ENCODE results near the gene FETUB. TPM values are rescaled to one million over a fixed set of nuclear protein-coding genes. Genes with fewer than 3 reads are reported as not detected.

Gene FETUB
- total and polyA plus RNA-seq, 2 of the 8 experiments (the other 6 are each of a cell fraction or from before 2014, with no cell fraction given), result 0.15 TPM; not detected in 1

DNA sequence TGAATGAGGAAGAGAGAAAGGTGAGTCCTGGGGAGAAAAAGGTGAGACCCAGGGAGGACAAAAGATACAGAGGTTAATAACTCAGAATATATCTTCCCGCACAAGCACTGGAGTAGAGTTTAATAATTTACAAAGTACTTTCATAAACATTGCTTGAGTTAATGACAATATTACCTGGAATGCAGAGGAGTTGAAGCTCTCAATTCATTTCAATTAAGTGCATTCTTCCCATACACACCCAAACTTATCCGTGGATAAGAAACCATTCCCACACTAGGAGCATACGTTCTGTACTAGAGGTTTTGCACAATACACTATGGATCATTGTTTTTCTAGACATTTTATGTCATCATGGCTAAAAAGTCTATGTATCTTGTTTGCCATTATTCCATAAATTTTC is 53.6 kb downstream of the FETUB start:
- no peak overlapping the region for H4K8ac ChIP-seq (ENCODE audit: extremely low read depth, insufficient read depth, low read length)
- H3K14ac ChIP-seq (ENCODE audit: insufficient read length), result no peak overlapping the region
- no peaks in the 10 kb centered on the region for H3K36me3 ChIP-seq (ENCODE audit: control insufficient read depth in 2 of 4, insufficient read depth in 4 of 4, low read length in 3 of 4)
- no peak overlapping the region for H3K56ac ChIP-seq (replicated peaks; ENCODE audit: insufficient read length, low read depth, low read length)
- POLR2A ChIA-PET (ENCODE audit: partially characterized antibody), result no interaction called here
- H3K9me3 ChIP-seq (ENCODE audit: insufficient read depth in 2 of 2, low read depth in 1 of 2, low read length in 1 of 2), result no peaks in the 10 kb centered on the region
- H3K27ac ChIP-seq (ENCODE audit: low read depth, low read length), result no peak overlapping the region
- no peaks in the 10 kb centered on the region for H3K23me2 ChIP-seq (ENCODE audit: low read depth, low read length)
- no peak overlapping the region for H2BK12ac ChIP-seq (ENCODE audit: low read depth, low read length)
- H2BK20ac ChIP-seq (ENCODE audit: low read length), result no peak overlapping the region
- H3K4me1 ChIP-seq (replicated peaks in 1 of 4; ENCODE audit: control insufficient read depth in 3 of 4, insufficient read depth in 4 of 4, low read length in 3 of 4), result peaks cover 0 to 7% (median 2%) of the 10 kb centered on the region in 4 experiments; a peak in 3 of 7 replicates
- no peak overlapping the region for H3K4me3 ChIP-seq (ENCODE audit: extremely low read depth in 1 of 4, insufficient read depth in 2 of 4, low read depth in 3 of 4, low read length in 4 of 4)
- H2AFZ ChIP-seq (ENCODE audit: low read length), result no peak overlapping the region
- H2BK15ac ChIP-seq (ENCODE audit: low read length), result no peak overlapping the region
- no peak overlapping the region for H4K91ac ChIP-seq (replicated peaks; ENCODE audit: insufficient read length, low read length)
- H3K4me2 ChIP-seq (ENCODE audit: insufficient read depth in 1 of 2, low read depth in 2 of 2, low read length in 2 of 2), result no peak overlapping the region
- H3K23ac ChIP-seq (ENCODE audit: insufficient read length), result no peak overlapping the region
- no peaks in the 10 kb centered on the region for H3K27me3 ChIP-seq (replicated peaks in 1 of 4; ENCODE audit: control insufficient read depth in 3 of 4, extremely low read depth in 1 of 4, insufficient read depth in 3 of 4, low read length in 3 of 4)
- no peak for DNase-seq (ENCODE audit: low read depth in 1 of 2, low spot score in 2 of 2)
- no peaks in the 10 kb centered on the region for H3K79me2 ChIP-seq (ENCODE audit: control insufficient read depth in 1 of 2, insufficient read depth in 2 of 2, low read length in 2 of 2)
- H3K4ac ChIP-seq (replicated peaks; ENCODE audit: insufficient read length, low read depth, low read length), result no peak overlapping the region
- FAIRE-seq, result no peak
- H3K9ac ChIP-seq (replicated peaks in 1 of 4; ENCODE audit: extremely low read depth in 1 of 4, low read depth in 3 of 4, low read length in 3 of 4), result no peak overlapping the region
- WGBS, 2 experiments (ENCODE audit: extremely low coverage in 1 of 2, insufficient coverage in 1 of 2, insufficient read length in 1 of 2, insufficient replicate concordance in 2 of 2, low coverage in 1 of 2, low lambda C conversion rate in 2 of 2, missing lambda C conversion rate in 1 of 2), result 86% methylated on average over 3 of the region's 3 CpGs; no CpG with 5 or more reads in 1 of the 2 experiments
- H2BK120ac ChIP-seq (replicated peaks; ENCODE audit: low read depth, low read length), result no peak overlapping the region
- H2BK5ac ChIP-seq (ENCODE audit: low read depth, low read length), result no peak overlapping the region
- H3K18ac ChIP-seq (ENCODE audit: extremely low read depth, low read length), result no peak overlapping the region
- H3K79me1 ChIP-seq (ENCODE audit: low read depth, low read length), result no peaks in the 10 kb centered on the region
- H4K5ac ChIP-seq (ENCODE audit: insufficient read length, low read depth, low read length), result no peak overlapping the region
- CTCF ChIA-PET (ENCODE audit: partially characterized antibody), result interaction anchor here (0.8 to 1.4 kb wide), 2 partner anchors 76 to 77 kb away, joined by 3 to 4 read pairs; no protein-coding TSS in a partner anchor
- no peaks in the 10 kb centered on the region for H4K20me1 ChIP-seq (replicated peaks in 1 of 2; ENCODE audit: control insufficient read depth in 1 of 2, insufficient read depth in 2 of 2, low read length in 2 of 2)
- no peak overlapping the region for H2AK5ac ChIP-seq (ENCODE audit: low read depth, low read length)
- no peak for TF ChIP-seq RFX5 (IDR thresholded peaks at IDR 0.05; ENCODE audit: borderline replicate concordance, low read depth, low read length)
- no peak for TF ChIP-seq KDM5A (IDR thresholded peaks at IDR 0.05; ENCODE audit: low read length)
- no peak for TF ChIP-seq FOSL1 (IDR thresholded peaks at IDR 0.05; ENCODE audit: insufficient read depth, low read depth, low read length)
- TF ChIP-seq SRF (IDR thresholded peaks at IDR 0.05; ENCODE audit: low read depth, low read length), result no peak
- TF ChIP-seq, protein P1, sequence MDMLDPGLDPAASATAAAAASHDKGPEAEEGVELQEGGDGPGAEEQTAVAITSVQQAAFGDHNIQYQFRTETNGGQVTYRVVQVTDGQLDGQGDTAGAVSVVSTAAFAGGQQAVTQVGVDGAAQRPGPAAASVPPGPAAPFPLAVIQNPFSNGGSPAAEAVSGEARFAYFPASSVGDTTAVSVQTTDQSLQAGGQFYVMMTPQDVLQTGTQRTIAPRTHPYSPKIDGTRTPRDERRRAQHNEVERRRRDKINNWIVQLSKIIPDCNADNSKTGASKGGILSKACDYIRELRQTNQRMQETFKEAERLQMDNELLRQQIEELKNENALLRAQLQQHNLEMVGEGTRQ (IDR thresholded peaks at IDR 0.05; ENCODE audit: low read length), result no peak
- TF ChIP-seq ASH2L (IDR thresholded peaks at IDR 0.05; ENCODE audit: low read length), result no peak
- TF ChIP-seq MAFK (IDR thresholded peaks at IDR 0.05; ENCODE audit: low read depth, low read length), result no peak
- no peak for TF ChIP-seq CEBPB (IDR thresholded peaks at IDR 0.05; ENCODE audit: low read depth, low read length)
- no peak for TF ChIP-seq SP2 (IDR thresholded peaks at IDR 0.05; ENCODE audit: low read length)
- TF ChIP-seq, protein P2, sequence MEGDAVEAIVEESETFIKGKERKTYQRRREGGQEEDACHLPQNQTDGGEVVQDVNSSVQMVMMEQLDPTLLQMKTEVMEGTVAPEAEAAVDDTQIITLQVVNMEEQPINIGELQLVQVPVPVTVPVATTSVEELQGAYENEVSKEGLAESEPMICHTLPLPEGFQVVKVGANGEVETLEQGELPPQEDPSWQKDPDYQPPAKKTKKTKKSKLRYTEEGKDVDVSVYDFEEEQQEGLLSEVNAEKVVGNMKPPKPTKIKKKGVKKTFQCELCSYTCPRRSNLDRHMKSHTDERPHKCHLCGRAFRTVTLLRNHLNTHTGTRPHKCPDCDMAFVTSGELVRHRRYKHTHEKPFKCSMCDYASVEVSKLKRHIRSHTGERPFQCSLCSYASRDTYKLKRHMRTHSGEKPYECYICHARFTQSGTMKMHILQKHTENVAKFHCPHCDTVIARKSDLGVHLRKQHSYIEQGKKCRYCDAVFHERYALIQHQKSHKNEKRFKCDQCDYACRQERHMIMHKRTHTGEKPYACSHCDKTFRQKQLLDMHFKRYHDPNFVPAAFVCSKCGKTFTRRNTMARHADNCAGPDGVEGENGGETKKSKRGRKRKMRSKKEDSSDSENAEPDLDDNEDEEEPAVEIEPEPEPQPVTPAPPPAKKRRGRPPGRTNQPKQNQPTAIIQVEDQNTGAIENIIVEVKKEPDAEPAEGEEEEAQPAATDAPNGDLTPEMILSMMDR (IDR thresholded peaks at IDR 0.05; ENCODE audit: control extremely low read depth in 1 of 3, insufficient read depth in 1 of 3, low read depth in 1 of 3, low read length in 3 of 3), result no peak
- TF ChIP-seq, protein P3, sequence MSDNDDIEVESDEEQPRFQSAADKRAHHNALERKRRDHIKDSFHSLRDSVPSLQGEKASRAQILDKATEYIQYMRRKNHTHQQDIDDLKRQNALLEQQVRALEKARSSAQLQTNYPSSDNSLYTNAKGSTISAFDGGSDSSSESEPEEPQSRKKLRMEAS (IDR thresholded peaks at IDR 0.05), result no peak
- no peak for TF ChIP-seq SIRT6 (IDR thresholded peaks at IDR 0.05; ENCODE audit: low read length)
